HG03196 (cell line): Measurements from ENCODE around the gene DHRS2.
"Not testable (repeated sequence)": the region's sequence is repeated elsewhere in the genome, so short reads cannot be mapped to it uniquely, and the experiment has no call there.

Source experiments
- ATAC-seq: cut with Tn5 transposase; IDR thresholded peaks from one replicate; pipeline ENCODE4 v1.9.1; 2021; ENCODE audit not compliant: unreplicated experiment

Gene DHRS2, protein sequence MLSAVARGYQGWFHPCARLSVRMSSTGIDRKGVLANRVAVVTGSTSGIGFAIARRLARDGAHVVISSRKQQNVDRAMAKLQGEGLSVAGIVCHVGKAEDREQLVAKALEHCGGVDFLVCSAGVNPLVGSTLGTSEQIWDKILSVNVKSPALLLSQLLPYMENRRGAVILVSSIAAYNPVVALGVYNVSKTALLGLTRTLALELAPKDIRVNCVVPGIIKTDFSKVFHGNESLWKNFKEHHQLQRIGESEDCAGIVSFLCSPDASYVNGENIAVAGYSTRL

DNA sequence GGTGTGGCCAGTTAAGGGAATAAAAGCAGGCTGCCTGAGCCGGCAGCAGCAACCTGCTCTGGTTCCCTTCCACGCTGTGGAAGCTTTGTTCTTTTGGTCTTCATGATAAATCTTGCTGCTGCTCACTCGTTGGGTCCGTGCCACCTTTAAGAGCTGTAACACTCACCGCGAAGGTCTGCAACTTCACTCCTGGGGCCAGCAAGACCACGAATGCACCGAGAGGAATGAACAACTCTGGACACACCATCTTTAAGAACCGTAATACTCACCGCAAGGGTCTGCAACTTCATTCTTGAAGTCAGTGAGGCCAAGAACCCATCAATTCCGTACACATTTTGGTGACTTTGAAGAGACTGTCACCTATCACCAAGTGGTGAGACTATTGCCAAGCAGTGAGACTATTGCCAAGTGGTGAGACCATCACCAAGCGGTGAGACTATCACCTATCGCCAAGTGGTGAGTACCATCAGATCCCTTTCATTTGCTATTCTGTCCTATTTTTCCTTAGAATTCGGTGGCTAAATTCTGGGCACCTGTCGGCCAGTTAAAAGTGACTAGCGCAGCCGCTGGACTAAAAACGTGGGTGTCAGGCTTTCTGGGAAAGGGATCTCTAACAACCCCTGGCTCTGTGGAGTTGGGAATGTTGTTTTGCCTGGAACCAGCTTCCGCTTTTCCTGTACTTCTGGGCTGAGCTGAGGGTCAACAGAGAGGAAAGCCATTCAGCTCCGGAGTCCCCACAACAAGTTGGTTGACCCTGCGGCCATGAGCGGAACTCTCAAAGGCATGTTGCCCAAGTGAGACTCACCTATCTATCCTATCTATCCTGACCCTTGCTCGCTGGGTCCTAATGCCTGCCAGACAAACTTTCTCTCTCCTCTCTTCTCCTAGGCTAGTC lies at the start of gene DHRS2:
TSS of gene DHRS2 (plus strand) at position 48 of the 895 bp plus-strand sequence. CDS start 2,501 bp downstream, outside the sequence.
- ATAC-seq: no peak

DNA sequence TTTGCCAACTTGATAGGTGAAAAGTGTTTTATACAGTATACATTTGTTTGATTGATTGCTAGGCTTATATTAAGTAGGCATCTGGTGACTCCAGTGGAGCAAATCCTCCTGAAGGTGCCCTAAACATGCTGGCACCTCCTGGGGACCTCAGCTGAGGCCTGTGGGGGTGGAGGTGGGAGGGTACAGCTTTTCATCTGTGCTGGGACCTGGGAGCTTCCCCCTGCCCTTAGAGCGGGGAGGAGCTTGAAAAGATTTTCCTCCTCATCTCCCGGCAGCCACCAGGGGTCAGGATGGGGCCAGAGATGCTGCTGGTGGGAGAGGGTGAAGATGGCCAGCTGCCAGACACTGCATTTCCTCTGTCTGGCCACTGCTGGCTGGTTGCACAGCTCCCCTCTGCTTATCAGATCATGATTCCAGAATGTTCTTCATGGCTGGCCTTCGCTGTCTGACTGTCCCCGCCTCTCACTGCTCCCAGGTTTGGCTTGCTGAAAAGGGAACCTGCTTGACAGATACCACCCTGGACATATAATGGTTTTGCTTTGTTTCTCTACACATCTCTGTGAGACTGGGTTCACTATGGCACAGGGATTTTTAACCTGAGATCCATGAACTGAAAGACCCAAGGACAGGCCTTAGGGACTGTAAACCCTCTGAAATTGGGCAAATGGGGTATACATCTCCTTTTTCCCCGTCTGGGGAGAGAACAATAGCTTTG lies 47.1 kb upstream of the DHRS2 start:
- peak; percentile 96 for ATAC-seq

DNA sequence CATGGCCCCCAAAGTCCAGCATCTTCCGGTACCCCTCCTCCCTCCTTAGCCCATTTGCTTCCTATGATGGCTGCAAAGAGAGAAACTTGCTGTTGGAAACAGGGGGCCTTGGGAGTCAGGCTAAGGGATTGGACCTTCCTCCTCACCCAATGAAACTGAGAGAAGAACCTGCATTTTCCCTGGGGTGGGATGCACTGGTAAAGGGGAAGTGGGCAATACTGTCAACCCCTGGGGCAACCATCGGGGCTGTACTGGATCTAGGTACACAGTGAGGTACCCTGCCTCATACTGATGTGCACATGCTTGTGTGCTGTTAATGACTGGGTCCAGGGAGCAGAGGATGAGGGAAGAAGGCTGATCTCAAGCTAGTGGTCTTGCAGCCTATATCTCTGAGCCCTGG lies 46.6 kb upstream of the DHRS2 start:
- ATAC-seq: no peak

DNA sequence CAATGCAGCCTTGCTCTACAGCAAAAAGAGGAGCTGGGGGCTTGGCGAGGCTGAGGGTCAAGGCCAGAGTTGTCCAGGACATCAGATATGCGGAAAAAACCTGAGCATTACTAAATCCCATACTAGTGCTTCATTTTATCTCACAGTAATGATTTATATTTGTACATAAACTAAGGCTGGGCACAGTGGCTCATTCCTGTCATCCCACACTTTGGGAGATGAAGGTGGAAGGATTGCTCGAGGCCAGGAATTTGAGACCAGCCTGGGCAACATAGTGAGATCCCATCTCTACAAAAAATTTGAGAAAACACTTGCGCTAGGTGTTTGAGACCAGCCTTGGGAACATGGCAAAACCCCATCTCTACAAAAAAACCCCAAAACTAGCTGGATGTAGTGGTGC lies 46.0 kb upstream of the DHRS2 start:
- ATAC-seq: no peak

DNA sequence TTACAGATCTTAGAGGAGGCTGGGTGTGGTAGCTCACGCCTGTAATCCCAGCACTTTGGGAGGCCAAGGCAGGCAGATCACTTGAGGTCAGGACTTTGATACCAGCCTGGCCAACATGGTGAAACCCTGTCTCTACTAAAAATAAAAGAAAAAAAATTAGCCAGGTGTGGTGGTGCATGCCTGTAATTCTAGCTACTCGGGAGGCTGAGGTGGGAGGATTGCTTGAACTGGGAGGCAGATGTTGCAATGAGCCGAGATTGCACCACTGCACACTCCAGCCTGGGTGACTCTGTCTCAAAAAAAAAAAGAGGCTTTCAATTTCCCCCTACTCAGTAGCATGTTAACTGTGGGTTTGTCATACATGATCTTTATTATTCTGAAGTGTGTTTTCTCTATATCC lies 42.0 kb upstream of the DHRS2 start:
- not testable (repeated sequence) for ATAC-seq

DNA sequence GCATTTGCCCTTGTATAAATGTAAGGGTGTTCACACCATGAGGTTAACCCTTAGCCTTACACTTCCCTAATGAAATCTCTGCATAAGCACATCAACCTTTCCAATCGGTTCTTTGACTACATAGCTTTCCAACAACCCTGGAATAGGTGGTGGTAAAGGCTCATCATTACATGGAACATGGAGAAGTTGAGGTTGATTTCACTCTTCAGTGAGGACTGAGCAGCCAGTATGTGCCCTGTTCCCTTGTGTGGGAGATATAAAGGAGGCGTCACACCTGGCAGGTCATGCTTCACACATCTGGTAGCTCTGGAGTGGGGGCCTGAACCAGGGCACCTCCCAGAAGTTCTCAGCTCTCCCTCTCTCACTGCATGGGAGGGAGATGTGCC lies 35.8 kb upstream of the DHRS2 start:
- ATAC-seq: no peak

DNA sequence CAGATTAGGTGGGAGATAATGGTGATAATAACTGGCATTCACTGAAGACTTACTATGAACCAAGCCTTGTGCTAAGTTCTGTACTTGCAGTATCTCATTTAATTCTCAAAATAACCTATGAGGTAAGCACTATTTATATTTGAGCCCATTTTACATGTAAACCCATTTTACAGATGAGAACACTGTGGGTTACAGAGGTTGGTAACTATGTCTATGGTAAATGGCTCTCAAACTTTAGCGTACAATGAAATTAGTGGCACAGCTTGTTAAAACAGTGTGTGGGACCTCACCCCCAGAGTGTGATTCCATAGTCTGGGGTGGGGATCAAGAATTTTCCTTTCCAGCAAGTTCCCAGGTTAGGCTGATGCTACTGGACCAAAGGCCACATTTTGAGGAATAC lies 35.4 kb upstream of the DHRS2 start:
- ATAC-seq: no peak

DNA sequence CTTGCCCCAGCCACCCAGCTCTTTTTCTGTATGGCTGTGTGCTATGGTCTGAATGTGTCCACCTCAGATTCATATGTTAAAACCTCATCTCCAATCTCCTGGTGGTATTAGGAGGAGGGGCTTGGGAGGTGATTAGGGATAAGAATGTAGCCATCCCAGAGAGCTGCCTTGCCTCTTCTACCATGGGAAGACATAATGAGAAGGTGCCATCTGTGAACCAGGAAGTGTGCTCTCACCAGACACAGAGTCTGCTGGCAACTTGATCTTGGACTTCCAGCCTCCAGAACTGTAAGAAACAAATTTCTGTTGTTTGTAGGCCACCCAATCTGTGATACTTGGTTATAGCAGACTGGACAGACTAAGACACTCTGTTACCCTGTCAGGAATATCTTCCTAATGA lies 34.7 kb upstream of the DHRS2 start:
- no peak for ATAC-seq

DNA sequence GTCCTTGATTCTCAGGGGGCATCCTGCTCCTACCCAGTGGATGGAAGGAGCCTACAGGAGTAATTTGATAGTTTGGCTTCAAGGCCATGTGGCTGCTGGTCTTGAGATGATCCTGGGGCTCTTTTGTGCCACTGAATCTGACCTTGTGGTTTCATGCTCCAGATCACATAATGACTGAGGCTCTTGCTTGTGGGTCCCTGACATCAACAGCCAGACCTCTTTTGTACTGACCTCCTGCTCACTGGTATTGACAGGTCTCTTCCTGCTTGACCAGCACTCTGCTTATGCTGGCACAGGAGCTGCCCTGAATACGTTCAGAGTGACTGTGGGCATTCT lies 34.4 kb upstream of the DHRS2 start:
- no peak for ATAC-seq

DNA sequence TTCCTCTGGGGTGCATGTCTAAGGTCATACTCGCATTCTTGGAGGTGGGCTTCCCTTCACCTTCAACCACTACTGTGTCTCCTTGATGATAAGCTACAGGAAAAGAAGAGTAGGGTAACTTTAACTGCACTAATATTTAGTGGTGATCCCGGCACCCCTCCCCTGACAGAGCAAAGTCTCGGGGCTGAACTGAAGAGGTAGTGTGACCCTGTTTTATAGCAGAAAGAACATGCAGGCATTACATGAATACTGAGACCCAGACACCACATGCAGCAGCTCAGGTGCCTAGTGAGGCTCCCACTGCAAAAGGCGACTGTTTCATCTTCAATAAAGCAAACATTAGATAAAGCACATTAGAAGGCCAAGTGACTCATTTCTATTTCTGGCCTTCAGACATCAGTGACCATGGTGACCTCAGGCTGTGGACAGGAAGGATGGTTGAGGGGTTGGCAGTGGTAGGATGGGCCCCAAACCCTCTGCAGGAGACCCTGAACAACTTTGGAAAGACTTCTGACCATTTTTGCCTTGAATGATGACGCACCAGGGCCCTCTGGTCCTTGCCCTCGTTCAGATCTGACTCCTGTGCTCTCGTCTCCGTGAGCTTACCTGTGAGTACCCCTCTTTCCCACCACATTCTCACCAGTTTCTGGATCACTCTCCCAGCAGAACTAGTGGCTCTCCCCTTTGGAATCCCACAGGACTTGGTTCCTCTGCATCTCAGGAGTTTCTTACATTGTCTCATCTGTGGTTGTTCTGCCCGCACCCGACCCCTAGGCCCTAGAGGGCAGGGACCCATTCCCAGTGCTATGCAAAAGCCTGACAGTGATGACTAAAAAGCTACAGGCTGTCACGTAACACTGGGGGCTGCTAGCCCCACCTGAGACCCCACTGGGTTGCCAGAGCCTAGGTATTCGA lies 33.7 kb upstream of the DHRS2 start:
- no peak for ATAC-seq

DNA sequence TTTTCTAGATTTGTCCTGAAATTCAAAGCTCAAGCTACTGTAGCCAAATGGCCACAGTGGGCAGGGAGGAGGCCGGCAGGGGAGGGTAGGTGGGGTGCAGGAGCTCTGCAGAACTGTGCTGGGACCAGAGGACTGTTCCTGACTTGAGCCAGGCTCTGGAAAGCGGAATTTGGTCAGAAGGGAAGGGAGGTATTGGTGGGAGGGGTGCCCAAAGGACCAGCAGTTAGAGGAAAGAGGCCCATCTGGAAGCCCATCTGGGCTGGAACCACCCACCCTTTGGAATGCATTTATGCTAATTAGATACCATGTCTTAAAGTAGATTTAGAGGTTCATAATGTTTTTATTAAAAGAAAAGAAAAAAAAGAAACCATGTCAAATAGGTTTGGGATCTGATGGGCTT lies 33.1 kb upstream of the DHRS2 start:
- no peak for ATAC-seq

DNA sequence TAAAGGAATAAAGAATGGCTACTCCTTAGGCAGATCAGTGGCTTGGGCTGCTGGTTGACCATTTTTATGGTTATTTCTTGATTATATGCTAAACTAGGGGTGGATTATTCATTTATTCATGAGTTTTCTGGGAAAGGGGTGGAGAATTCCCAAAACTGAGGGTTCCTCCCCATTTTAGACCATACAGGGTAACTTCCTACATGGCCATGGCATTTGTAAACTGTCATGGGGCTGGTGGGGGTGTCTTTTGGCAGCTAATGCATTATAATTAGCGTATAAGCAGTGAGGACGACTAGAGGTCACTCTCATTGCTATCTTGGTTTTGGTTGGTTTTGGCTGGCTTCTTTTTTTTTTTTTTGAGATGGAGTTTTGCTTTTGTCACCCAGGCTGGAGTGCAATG lies 32.0 kb upstream of the DHRS2 start:
- no peak for ATAC-seq

DNA sequence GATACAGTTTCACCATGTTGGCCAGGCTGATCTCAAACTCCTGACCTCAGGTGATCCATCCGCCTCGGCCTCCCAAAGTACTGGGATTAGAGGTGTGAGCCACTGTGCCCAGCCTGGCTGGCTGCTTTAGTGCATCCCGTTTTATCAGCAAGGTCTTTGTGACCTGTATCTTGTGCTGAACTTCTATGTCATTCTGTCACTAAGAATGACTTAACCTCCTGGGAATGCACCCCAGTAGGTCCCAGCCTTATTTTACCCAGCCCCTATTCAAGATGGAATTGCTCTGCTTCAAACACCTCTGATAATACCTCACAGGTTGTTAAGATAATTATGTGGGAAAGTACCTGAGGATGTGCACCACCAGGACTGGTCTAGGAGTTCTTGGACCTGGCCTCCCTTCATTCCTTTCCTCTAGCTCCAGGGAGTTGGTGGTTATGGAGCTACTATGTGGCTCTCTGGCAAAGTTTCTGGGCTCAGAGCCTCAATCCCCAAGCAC lies 31.4 kb upstream of the DHRS2 start:
- no peak for ATAC-seq

DNA sequence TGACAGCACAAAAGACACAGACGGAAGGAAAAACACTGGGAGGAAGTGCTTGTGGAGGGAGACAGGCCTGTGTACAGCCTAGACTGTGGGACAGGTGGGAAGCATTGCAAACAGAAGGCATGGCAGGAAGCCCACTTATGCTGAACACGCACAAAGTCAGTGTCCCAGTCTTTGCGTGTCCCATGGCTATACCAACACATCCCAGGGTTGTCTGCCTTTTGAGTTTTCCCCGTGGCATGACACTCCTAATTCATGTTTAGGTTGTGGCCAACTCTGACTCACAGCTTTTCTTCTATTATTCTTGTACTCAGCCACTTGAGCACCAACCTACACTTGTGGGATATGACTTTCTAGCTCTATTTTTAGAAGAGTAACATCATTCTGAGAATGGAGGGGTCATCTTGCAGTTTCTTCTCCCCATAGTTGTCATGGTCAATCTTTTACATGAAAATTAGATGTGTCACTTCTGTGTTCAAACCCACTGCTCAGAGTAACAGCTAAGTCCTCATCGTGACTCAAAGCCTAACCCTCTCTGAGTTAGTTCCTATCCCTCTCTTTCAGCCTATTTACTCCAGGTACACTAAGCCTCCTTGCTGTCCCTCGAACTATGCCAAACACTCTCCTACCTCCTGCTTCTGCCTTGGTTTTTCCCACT lies 30.1 kb upstream of the DHRS2 start:
- ATAC-seq: peak; percentile 73

DNA sequence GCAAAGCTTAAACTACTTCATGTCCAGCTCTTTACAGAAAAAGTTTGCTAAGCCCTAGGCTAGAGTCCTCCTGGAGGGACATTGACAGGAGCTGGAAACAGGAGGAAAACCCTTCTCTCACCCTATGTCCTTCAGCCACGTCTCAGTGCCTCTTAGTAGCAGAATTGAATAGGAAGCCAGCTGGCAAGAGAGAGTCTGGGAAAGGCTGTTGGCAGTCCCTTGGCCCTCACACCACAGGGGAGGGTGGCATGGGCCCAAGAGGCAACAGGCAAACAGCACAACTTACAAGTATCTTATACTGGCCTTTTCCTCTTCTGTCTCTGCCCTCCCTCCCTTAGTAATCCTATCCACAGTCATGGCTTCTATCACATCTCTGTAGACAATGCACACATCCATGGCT lies 27.7 kb upstream of the DHRS2 start:
- no peak for ATAC-seq

DNA sequence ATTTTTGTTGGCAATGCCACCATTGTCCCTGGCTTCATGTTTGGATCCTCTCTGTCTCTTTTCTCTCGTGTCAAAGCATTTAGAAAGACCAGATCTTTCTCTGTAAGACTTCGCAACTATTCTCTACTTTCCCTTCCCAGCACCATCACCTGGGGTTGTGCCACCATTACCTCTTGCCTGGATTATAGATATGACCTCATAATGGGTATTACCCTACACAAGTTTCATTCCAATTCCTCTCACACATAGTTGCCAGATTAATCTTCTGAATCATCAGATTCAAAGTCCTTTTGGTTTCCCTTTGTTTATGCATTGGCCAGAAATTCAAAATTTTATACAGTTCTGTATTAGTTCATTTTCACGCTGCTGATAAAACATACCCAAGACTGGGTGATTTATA lies 27.2 kb upstream of the DHRS2 start:
- ATAC-seq: no peak

DNA sequence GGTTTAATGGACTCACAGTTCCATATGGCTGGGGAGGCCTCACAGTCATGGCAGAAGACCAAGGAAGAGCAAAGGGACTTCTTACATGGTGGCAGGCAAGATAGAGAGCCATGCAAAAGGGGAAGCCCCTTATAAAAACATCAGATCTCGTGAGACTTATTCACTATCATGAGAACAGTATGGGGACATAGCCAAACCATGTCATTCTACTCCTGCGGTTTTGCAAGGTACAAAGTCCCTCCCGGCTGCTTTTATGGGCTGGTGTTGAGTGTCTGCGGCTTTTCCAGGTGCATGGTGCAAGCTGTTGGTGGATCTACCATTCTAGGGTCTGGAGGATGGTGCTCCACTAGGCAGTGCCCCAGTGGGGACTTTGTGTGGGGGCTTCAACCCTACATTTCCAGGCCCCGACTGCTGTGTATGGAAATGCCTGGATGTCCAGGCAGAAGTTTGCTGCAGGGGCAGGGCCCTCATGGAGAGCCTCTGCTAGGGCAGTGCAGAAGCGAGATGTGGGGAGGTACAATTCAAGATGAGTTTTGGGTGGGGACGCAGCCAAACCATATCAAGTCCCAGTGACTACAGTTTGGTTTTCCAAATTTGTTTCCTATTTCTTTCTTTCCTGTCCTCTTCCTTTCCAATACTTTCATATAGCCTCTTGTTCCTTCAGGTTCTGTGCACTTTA lies 26.6 kb upstream of the DHRS2 start:
- ATAC-seq: not testable (repeated sequence)

DNA sequence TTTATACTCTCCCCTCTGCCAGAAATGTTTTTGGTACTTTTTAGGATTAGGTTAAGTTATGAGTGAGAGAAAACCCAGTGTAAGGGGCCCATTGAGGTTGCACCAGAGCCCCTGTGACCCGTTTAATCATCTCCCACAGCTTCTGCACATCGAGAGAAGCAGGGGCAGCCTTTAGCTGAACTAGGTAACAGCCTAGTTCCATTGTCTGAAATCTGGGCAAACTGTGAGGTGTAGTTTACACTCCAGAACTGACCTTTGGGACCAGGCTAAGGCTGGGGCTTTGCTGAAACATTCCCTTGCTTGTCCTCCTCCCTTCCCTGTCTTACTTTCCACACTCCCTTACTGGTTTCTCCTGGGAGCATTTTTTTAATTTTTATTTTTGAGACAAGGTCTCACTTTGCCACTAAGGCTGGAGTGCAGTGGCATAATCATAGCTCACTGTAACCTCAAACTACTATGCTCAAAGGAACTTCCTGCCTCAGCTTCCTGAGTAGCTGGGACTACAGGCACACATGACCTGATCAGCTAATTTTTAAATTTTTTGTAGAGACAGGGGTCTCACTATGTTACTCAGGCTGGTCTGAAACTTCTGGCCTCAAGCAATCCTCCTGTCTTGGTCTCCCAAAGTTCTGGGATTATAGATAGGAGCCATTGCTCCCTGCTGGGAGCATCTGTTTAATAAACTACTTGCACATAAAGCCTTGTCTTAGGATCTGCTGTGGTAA lies 25.9 kb upstream of the DHRS2 start:
- no peak for ATAC-seq

DNA sequence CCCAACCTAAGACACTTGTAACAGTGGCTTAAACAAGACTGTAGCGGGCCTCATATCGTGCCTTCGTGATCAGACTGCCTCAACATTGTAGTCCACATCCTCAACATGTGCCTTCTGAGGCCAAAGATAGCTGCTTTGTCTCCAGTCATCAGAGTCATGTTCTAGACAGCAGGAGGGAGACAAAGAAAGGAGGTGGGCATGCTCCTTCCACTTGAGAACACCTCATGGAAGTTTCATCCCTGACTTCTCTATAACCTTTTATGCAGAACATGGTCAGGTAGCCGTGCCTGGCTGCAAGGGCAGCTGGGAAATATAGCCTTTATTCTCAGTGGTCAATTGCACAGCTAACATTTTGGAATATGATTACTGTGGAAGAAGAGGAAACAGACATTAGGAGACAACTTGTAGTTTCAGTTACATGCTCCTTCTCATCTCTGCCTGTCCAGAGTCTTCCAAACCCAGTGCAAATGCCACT lies 25.3 kb upstream of the DHRS2 start:
- ATAC-seq: no peak
